C4-2B (cell line): ENCODE results near the gene TUBGCP2.

Source experiments
- ZFX ChIP-seq: fragments of 450-650 bp; IDR thresholded peaks from 2 replicates; pipeline ENCODE4 v1.6.1; 2017
- TF ChIP-seq, protein P1 (sequence below): fragments of 450-650 bp; conservative IDR thresholded peaks from 2 replicates; pipeline ENCODE4 v1.5.1; 2017; ENCODE audit warnings: mild to moderate bottlenecking

GRCh38 chr10:133355991-133356390, 47.3 kb upstream of the TUBGCP2 start:
- TF ChIP-seq, protein P1, sequence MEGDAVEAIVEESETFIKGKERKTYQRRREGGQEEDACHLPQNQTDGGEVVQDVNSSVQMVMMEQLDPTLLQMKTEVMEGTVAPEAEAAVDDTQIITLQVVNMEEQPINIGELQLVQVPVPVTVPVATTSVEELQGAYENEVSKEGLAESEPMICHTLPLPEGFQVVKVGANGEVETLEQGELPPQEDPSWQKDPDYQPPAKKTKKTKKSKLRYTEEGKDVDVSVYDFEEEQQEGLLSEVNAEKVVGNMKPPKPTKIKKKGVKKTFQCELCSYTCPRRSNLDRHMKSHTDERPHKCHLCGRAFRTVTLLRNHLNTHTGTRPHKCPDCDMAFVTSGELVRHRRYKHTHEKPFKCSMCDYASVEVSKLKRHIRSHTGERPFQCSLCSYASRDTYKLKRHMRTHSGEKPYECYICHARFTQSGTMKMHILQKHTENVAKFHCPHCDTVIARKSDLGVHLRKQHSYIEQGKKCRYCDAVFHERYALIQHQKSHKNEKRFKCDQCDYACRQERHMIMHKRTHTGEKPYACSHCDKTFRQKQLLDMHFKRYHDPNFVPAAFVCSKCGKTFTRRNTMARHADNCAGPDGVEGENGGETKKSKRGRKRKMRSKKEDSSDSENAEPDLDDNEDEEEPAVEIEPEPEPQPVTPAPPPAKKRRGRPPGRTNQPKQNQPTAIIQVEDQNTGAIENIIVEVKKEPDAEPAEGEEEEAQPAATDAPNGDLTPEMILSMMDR, result no peak
- TF ChIP-seq ZFX, result no peak
